Smooth muscle cell of the brain vasculature (primary cell): ENCODE data around the gene CHKB.

Experiments used
- DNase-seq: peaks from one replicate; pipeline ENCODE4 v3.0.0-alpha.2; 2012; ENCODE audit warnings: low read depth, low spot score

CHKB gene

GRCh38 chr22:50600538-50600937 lies 17.9 kb upstream of the CHKB start, which contains the start of gene MAPK8IP2:
Gene MAPK8IP2, plus strand, starts transcription at chr22:50600793. Its CDS starts 26 bp downstream, at chr22:50600819.
- DNase-seq, result no peak

GRCh38 chr22:50599816-50600455 lies 17.3 kb upstream of the CHKB start:
- no peak for DNase-seq

- DNase-seq, result no peak
These were observed 14.4 kb upstream of the CHKB start for GRCh38 chr22:50597097-50597496.

- no peak for DNase-seq
These were observed 12.5 kb upstream of the CHKB start for GRCh38 chr22:50595189-50595588.

GRCh38 chr22:50587407-50587806 lies 4.8 kb upstream of the CHKB start:
- DNase-seq, result no peak

GRCh38 chr22:50586416-50586815 lies 3.8 kb upstream of the CHKB start:
- no peak for DNase-seq

- no peak for DNase-seq
These were observed 3.1 kb upstream of the CHKB start for GRCh38 chr22:50585781-50586180.

GRCh38 chr22:50585238-50585637 lies 2.6 kb upstream of the CHKB start:
- no peak for DNase-seq

GRCh38 chr22:50584106-50585096 lies 1.8 kb upstream of the CHKB start:
- DNase-seq, result no peak

GRCh38 chr22:50583294-50583861 lies 729 bp upstream of the CHKB start:
- no peak for DNase-seq

- no peak for DNase-seq
These were observed 628 bp downstream of the CHKB start for GRCh38 chr22:50581950-50582492.

- DNase-seq, result no peak
These were observed 1.4 kb downstream of the CHKB start for GRCh38 chr22:50581031-50581949.

GRCh38 chr22:50579752-50580151 lies 2.9 kb downstream of the CHKB start:
- DNase-seq, result no peak

GRCh38 chr22:50578776-50579310 lies 3.8 kb downstream of the CHKB start:
- DNase-seq, result no peak

GRCh38 chr22:50577987-50578775 lies 4.5 kb downstream of the CHKB start, which contains the start of gene CPT1B:
Gene CPT1B, minus strand, starts transcription at chr22:50578427. Its CDS starts 512 bp downstream, at chr22:50577915.
- DNase-seq, result no peak

GRCh38 chr22:50577697-50577986 lies 5.0 kb downstream of the CHKB start:
- no peak for DNase-seq

- no peak for DNase-seq
These were observed 5.6 kb downstream of the CHKB start for GRCh38 chr22:50576806-50577696.

GRCh38 chr22:50576070-50576469 lies 6.6 kb downstream of the CHKB start:
- no peak for DNase-seq

GRCh38 chr22:50575426-50575941 lies 7.2 kb downstream of the CHKB start:
- no peak for DNase-seq
